ENCODE data around the gene LYPD6. TPM values are rescaled to one million over a fixed set of nuclear protein-coding genes. Genes with fewer than 3 reads are reported as not detected.

The LYPD6 gene
- total and polyA plus RNA-seq, 9 of the 15 experiments (the other 6 are each of a cell fraction or from before 2014, with no cell fraction given) = not detected

DNA sequence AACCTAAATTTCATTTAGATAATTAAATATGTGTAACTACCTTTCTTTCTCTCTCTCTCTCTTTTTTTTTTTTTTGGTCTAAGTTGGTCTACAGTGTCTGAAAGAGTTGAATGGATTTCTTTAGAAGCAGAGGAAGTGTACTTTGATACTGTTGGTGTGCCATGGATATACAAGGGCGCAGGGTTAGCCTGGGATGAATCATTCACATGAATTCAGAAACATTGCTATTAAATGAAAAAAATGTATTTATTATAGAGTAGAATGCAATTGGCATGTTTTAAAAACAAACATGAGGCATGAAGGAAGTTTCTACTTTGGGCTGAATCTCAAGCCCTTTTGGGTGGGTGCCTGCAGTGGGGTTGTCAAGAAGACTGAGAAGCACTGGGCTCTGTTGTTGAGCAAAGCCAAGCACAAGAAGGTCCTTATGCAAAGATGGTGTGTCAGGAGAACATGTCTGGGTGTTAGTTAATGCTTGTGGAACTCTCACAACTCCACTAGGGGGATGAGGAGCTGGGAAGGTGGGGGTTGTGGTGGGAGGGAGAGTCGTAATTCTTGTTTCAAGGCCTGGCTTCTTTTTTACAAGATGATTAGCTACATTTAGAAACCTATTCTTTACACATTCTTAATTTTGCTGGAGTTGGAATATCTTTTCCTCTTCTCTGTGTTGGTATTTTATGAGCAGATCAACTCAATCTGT, 57.9 kb downstream of the LYPD6 start (continued):
- TF ChIP-seq, protein P1, sequence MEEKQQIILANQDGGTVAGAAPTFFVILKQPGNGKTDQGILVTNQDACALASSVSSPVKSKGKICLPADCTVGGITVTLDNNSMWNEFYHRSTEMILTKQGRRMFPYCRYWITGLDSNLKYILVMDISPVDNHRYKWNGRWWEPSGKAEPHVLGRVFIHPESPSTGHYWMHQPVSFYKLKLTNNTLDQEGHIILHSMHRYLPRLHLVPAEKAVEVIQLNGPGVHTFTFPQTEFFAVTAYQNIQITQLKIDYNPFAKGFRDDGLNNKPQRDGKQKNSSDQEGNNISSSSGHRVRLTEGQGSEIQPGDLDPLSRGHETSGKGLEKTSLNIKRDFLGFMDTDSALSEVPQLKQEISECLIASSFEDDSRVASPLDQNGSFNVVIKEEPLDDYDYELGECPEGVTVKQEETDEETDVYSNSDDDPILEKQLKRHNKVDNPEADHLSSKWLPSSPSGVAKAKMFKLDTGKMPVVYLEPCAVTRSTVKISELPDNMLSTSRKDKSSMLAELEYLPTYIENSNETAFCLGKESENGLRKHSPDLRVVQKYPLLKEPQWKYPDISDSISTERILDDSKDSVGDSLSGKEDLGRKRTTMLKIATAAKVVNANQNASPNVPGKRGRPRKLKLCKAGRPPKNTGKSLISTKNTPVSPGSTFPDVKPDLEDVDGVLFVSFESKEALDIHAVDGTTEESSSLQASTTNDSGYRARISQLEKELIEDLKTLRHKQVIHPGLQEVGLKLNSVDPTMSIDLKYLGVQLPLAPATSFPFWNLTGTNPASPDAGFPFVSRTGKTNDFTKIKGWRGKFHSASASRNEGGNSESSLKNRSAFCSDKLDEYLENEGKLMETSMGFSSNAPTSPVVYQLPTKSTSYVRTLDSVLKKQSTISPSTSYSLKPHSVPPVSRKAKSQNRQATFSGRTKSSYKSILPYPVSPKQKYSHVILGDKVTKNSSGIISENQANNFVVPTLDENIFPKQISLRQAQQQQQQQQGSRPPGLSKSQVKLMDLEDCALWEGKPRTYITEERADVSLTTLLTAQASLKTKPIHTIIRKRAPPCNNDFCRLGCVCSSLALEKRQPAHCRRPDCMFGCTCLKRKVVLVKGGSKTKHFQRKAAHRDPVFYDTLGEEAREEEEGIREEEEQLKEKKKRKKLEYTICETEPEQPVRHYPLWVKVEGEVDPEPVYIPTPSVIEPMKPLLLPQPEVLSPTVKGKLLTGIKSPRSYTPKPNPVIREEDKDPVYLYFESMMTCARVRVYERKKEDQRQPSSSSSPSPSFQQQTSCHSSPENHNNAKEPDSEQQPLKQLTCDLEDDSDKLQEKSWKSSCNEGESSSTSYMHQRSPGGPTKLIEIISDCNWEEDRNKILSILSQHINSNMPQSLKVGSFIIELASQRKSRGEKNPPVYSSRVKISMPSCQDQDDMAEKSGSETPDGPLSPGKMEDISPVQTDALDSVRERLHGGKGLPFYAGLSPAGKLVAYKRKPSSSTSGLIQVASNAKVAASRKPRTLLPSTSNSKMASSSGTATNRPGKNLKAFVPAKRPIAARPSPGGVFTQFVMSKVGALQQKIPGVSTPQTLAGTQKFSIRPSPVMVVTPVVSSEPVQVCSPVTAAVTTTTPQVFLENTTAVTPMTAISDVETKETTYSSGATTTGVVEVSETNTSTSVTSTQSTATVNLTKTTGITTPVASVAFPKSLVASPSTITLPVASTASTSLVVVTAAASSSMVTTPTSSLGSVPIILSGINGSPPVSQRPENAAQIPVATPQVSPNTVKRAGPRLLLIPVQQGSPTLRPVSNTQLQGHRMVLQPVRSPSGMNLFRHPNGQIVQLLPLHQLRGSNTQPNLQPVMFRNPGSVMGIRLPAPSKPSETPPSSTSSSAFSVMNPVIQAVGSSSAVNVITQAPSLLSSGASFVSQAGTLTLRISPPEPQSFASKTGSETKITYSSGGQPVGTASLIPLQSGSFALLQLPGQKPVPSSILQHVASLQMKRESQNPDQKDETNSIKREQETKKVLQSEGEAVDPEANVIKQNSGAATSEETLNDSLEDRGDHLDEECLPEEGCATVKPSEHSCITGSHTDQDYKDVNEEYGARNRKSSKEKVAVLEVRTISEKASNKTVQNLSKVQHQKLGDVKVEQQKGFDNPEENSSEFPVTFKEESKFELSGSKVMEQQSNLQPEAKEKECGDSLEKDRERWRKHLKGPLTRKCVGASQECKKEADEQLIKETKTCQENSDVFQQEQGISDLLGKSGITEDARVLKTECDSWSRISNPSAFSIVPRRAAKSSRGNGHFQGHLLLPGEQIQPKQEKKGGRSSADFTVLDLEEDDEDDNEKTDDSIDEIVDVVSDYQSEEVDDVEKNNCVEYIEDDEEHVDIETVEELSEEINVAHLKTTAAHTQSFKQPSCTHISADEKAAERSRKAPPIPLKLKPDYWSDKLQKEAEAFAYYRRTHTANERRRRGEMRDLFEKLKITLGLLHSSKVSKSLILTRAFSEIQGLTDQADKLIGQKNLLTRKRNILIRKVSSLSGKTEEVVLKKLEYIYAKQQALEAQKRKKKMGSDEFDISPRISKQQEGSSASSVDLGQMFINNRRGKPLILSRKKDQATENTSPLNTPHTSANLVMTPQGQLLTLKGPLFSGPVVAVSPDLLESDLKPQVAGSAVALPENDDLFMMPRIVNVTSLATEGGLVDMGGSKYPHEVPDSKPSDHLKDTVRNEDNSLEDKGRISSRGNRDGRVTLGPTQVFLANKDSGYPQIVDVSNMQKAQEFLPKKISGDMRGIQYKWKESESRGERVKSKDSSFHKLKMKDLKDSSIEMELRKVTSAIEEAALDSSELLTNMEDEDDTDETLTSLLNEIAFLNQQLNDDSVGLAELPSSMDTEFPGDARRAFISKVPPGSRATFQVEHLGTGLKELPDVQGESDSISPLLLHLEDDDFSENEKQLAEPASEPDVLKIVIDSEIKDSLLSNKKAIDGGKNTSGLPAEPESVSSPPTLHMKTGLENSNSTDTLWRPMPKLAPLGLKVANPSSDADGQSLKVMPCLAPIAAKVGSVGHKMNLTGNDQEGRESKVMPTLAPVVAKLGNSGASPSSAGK (IDR thresholded peaks at IDR 0.05) = no peak
- no peak for TF ChIP-seq PYGO2 (tag; IDR thresholded peaks at IDR 0.05)
- no peak for TF ChIP-seq ZC3H8 (IDR thresholded peaks at IDR 0.05)
- no peak for TF ChIP-seq SP1 (CRISPR knock-in tag; IDR thresholded peaks at IDR 0.05)
- TF ChIP-seq STAT5A (IDR thresholded peaks at IDR 0.05; ENCODE audit: borderline replicate concordance, low read length) = no peak
- no peak for TF ChIP-seq PML (IDR thresholded peaks at IDR 0.05; ENCODE audit: low read length)
- TF ChIP-seq FOS (IDR thresholded peaks at IDR 0.05; ENCODE audit: extremely low read depth, insufficient read length) = no peak
- no peak for TF ChIP-seq ZNF583 (CRISPR knock-in tag; IDR thresholded peaks at IDR 0.05)
